HG02798 (cell line): ENCODE data around the gene BLM.

Experiments used
- ATAC-seq: cut with Tn5 transposase; IDR thresholded peaks from one replicate; pipeline ENCODE4 v1.9.1; 2021; ENCODE audit warnings: mild to moderate bottlenecking; ENCODE audit not compliant: unreplicated experiment, poor library complexity

BLM gene

GRCh38 chr15:90774731-90775514 lies 57.8 kb downstream of the BLM start:
- ATAC-seq, result no peak

GRCh38 chr15:90780916-90781315 lies 63.8 kb downstream of the BLM start:
- no peak for ATAC-seq

GRCh38 chr15:90782442-90782841 lies 65.3 kb downstream of the BLM start:
- ATAC-seq, result no peak

GRCh38 chr15:90787881-90788280 lies 70.7 kb downstream of the BLM start:
- no peak for ATAC-seq

- no peak for ATAC-seq
These were observed 72.3 kb downstream of the BLM start for GRCh38 chr15:90789462-90789861.

GRCh38 chr15:90790057-90790456 lies 72.9 kb downstream of the BLM start:
- ATAC-seq, result no peak

GRCh38 chr15:90790561-90790960 lies 73.4 kb downstream of the BLM start:
- no peak for ATAC-seq

- ATAC-seq, result no peak
These were observed 77.4 kb downstream of the BLM start for GRCh38 chr15:90794538-90794937.

- no peak for ATAC-seq
These were observed 82.6 kb downstream of the BLM start for GRCh38 chr15:90799639-90800170.

GRCh38 chr15:90801803-90802202 lies 84.7 kb downstream of the BLM start:
- ATAC-seq, result no peak

GRCh38 chr15:90807074-90807785 lies 90.1 kb downstream of the BLM start:
- ATAC-seq, result no peak

GRCh38 chr15:90807786-90808086 lies 90.6 kb downstream of the BLM start:
- ATAC-seq, result no peak

- ATAC-seq, result no peak
These were observed 91.5 kb downstream of the BLM start for GRCh38 chr15:90808517-90809235.

GRCh38 chr15:90809536-90809935 lies 92.4 kb downstream of the BLM start:
- ATAC-seq, result no peak

GRCh38 chr15:90810354-90810753 lies 93.2 kb downstream of the BLM start:
- no peak for ATAC-seq

GRCh38 chr15:90812171-90812957 lies 95.2 kb downstream of the BLM start:
- ATAC-seq, result no peak

GRCh38 chr15:90812958-90813265 lies 95.8 kb downstream of the BLM start:
- no peak for ATAC-seq

GRCh38 chr15:90813796-90814190 lies 96.6 kb downstream of the BLM start:
- ATAC-seq, result no peak

GRCh38 chr15:90814191-90814821 lies 97.2 kb downstream of the BLM start:
- no peak for ATAC-seq
